ENCODE results near the gene OASL.
A peak's percentile ranks its signal among the peaks of the same experiment; 100 is the strongest.
"Not testable (repeated sequence)": the region's sequence is repeated elsewhere in the genome, so short reads cannot be mapped to it uniquely, and the experiment has no call there.

Gene OASL

DNA sequence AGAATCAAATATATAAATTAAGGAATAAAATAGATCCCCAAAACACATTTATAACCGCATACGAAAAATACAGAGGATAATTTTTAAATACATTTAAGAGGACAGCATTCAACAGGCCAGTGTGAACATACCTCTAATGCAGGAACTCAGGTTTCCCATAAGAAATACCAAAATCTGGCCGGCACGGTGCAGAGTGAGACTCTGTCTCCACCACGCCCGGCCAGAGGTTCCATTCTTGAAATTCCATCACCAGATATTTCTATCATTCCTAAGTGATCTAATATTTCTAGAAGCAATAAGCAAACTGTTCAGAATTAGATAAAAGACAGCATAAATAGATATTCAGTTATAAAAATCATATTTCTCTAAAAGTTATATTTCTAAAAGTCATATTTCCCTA, 30.2 kb upstream of the OASL start:
- DNase-seq (ENCODE audit: low read depth) = no peak
- TF ChIP-seq MYC (IDR thresholded peaks at IDR 0.05; ENCODE audit: low read depth, low read length) (no peak), CTCF (IDR thresholded peaks at IDR 0.05; ENCODE audit: low read depth, low read length) (no peak), POLR2A (IDR thresholded peaks at IDR 0.05; ENCODE audit: extremely low read depth, insufficient read length) (no peak)
- TF ChIP-seq, protein P1, sequence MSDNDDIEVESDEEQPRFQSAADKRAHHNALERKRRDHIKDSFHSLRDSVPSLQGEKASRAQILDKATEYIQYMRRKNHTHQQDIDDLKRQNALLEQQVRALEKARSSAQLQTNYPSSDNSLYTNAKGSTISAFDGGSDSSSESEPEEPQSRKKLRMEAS (IDR thresholded peaks at IDR 0.05; ENCODE audit: low read depth, low read length) = no peak
- no peak overlapping the region for H3K4me3 ChIP-seq (ENCODE audit: low read depth, low read length)

DNA sequence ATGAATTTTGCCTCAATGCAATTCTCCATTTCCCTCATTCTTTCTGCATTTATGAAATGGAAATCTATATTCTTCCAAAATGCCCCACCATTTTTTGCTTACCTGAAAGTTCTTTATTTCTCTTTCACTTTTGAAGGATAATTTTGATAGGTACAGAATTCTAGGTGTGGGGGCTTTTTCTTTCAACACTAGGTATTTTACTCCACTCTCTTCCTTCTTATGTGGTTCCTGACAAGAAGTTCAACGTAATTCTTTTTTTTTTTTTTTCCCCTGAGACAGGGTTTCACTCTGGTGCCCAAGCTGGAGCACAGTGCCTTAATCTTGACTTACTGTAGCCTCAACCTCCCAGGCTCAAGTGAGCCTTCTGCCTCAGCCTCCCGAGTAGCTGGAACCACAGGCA, 26.3 kb upstream of the OASL start:
- TF ChIP-seq, protein P1 (IDR thresholded peaks at IDR 0.05; ENCODE audit: low read depth, low read length) = no peak
- TF ChIP-seq CTCF (IDR thresholded peaks at IDR 0.05; ENCODE audit: low read depth, low read length) (no peak), POLR2A (IDR thresholded peaks at IDR 0.05; ENCODE audit: extremely low read depth, insufficient read length) (no peak), MYC (IDR thresholded peaks at IDR 0.05; ENCODE audit: low read depth, low read length) (no peak)
- H3K4me3 ChIP-seq (ENCODE audit: low read depth, low read length) = no peak overlapping the region
- DNase-seq (ENCODE audit: low read depth) = no peak

GRCh38 chr12:121064586-121064985, 25.5 kb upstream of the OASL start:
- not testable (repeated sequence) for H3K4me3 ChIP-seq (ENCODE audit: low read depth, low read length); DNase-seq (ENCODE audit: low read depth)

DNA sequence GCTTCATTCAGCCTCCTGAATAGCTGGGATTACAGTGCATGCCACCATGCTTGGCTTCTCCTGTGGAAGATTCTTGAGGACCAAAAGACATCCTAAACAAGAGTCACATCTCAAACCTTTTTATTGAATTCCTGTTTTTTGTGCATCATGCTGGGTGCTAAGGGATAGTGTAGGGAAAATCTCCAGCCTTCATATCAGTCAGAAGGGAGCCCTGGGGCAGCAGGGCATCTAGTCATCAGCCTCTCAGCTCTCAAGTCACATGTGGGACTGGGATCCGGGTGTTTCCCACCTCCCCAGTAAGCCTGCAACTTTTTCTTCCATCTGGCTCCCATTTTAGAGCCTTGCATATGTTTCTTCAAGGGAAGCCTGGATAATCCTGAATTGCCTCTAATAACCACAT, 25.1 kb upstream of the OASL start:
- H3K4me3 ChIP-seq (ENCODE audit: low read depth, low read length) = no peak overlapping the region
- no peak for DNase-seq (ENCODE audit: low read depth)
- TF ChIP-seq MYC (IDR thresholded peaks at IDR 0.05; ENCODE audit: low read depth, low read length) = no peak

GRCh38 chr12:121062391-121063045, 23.5 kb upstream of the OASL start:
- TF ChIP-seq POLR2A (IDR thresholded peaks at IDR 0.05; ENCODE audit: extremely low read depth, insufficient read length) = no peak
- TF ChIP-seq, protein P1 (IDR thresholded peaks at IDR 0.05; ENCODE audit: low read depth, low read length) = no peak
- TF ChIP-seq CTCF (IDR thresholded peaks at IDR 0.05; ENCODE audit: low read depth, low read length) = no peak
- no peak for TF ChIP-seq MYC (IDR thresholded peaks at IDR 0.05; ENCODE audit: low read depth, low read length)
- no peak for DNase-seq (ENCODE audit: low read depth)
- no peak overlapping the region for H3K4me3 ChIP-seq (ENCODE audit: low read depth, low read length)

GRCh38 chr12:121061831-121062230, 22.8 kb upstream of the OASL start:
- TF ChIP-seq POLR2A (IDR thresholded peaks at IDR 0.05; ENCODE audit: extremely low read depth, insufficient read length) = no peak
- TF ChIP-seq CTCF (IDR thresholded peaks at IDR 0.05; ENCODE audit: low read depth, low read length) = peak; percentile 53
- TF ChIP-seq MYC (IDR thresholded peaks at IDR 0.05; ENCODE audit: low read depth, low read length) = no peak
- H3K4me3 ChIP-seq (ENCODE audit: low read depth, low read length) = no peak overlapping the region
- peak; percentile 59 for DNase-seq (ENCODE audit: low read depth)

GRCh38 chr12:121060149-121061001, 21.3 kb upstream of the OASL start:
- DNase-seq (ENCODE audit: low read depth) = peak; percentile 83
- H3K4me3 ChIP-seq (ENCODE audit: low read depth, low read length) = no peak overlapping the region
- TF ChIP-seq CTCF (IDR thresholded peaks at IDR 0.05; ENCODE audit: low read depth, low read length) (peak; percentile 57), POLR2A (IDR thresholded peaks at IDR 0.05; ENCODE audit: extremely low read depth, insufficient read length) (no peak), MYC (IDR thresholded peaks at IDR 0.05; ENCODE audit: low read depth, low read length) (no peak)
- TF ChIP-seq, protein P1 (IDR thresholded peaks at IDR 0.05; ENCODE audit: low read depth, low read length) = no peak
